HG03103 (cell line): ENCODE results near the gene ZNF407.

Source experiments
- ATAC-seq: cut with Tn5 transposase; IDR thresholded peaks from one replicate; pipeline ENCODE4 v1.9.1; 2021; ENCODE audit warnings: low read depth; ENCODE audit not compliant: unreplicated experiment

The ZNF407 gene

GRCh38 chr18:74914052-74914591 lies 316.5 kb downstream of the ZNF407 start:
- no peak for ATAC-seq

GRCh38 chr18:74914648-74915047 lies 317.0 kb downstream of the ZNF407 start:
- ATAC-seq: no peak

- ATAC-seq: no peak
Measured at GRCh38 chr18:74916773-74917393, 319.2 kb downstream of the ZNF407 start.

GRCh38 chr18:74918276-74918790 lies 320.7 kb downstream of the ZNF407 start:
- ATAC-seq: no peak

- no peak for ATAC-seq
Measured at GRCh38 chr18:74921057-74921820, 323.6 kb downstream of the ZNF407 start.

GRCh38 chr18:74926051-74926450 lies 328.4 kb downstream of the ZNF407 start:
- no peak for ATAC-seq

GRCh38 chr18:74928194-74928968 lies 330.7 kb downstream of the ZNF407 start:
- no peak for ATAC-seq

GRCh38 chr18:74929110-74929509 lies 331.4 kb downstream of the ZNF407 start:
- ATAC-seq: no peak

- no peak for ATAC-seq
Measured at GRCh38 chr18:74930616-74931015, 332.9 kb downstream of the ZNF407 start.

GRCh38 chr18:74933930-74934329 lies 336.3 kb downstream of the ZNF407 start:
- ATAC-seq: no peak

GRCh38 chr18:74935434-74935833 lies 337.8 kb downstream of the ZNF407 start:
- ATAC-seq: no peak

- no peak for ATAC-seq
Measured at GRCh38 chr18:74936343-74936742, 338.7 kb downstream of the ZNF407 start.

- no peak for ATAC-seq
Measured at GRCh38 chr18:74937291-74937690, 339.6 kb downstream of the ZNF407 start.

GRCh38 chr18:74940856-74941255 lies 343.2 kb downstream of the ZNF407 start:
- ATAC-seq: no peak

GRCh38 chr18:74942319-74942910 lies 344.7 kb downstream of the ZNF407 start:
- ATAC-seq: no peak

- ATAC-seq: no peak
Measured at GRCh38 chr18:74944676-74945075, 347.0 kb downstream of the ZNF407 start.

- no peak for ATAC-seq
Measured at GRCh38 chr18:74945774-74946545, 348.3 kb downstream of the ZNF407 start.

- no peak for ATAC-seq
Measured at GRCh38 chr18:74946646-74947375, 349.1 kb downstream of the ZNF407 start.

GRCh38 chr18:74947417-74947816 lies 349.7 kb downstream of the ZNF407 start:
- no peak for ATAC-seq
